Stimulated activated naive CD4-positive, alpha-beta T cell (primary cell): ENCODE results near the gene FCHSD2.
"Not testable (repeated sequence)": the region's sequence is repeated elsewhere in the genome, so short reads cannot be mapped to it uniquely, and the experiment has no call there.

ENCODE experiments used
- DNase-seq, 6 experiments: peaks; one replicate each; lab custom pipeline; 2025; lab: John Stamatoyannopoulos, UW

The FCHSD2 gene

GRCh38 chr11:73011126-73011817 lies 130.8 kb downstream of the FCHSD2 start:
- DNase-seq, result no peak

GRCh38 chr11:73009972-73010371 lies 132.1 kb downstream of the FCHSD2 start:
- DNase-seq, result no peak

GRCh38 chr11:73004088-73004487 lies 138.0 kb downstream of the FCHSD2 start:
- no peak for DNase-seq

- DNase-seq, result no peak
Observed at GRCh38 chr11:73003088-73003487, 139.0 kb downstream of the FCHSD2 start.

GRCh38 chr11:73002214-73002613 lies 139.9 kb downstream of the FCHSD2 start:
- DNase-seq, result no peak

GRCh38 chr11:73001615-73002014 lies 140.5 kb downstream of the FCHSD2 start:
- DNase-seq, result no peak

- DNase-seq, result no peak
Observed at GRCh38 chr11:72998676-72999075, 143.4 kb downstream of the FCHSD2 start.

GRCh38 chr11:72996959-72997358 lies 145.2 kb downstream of the FCHSD2 start:
- no peak for DNase-seq

- DNase-seq, result no peak
Observed at GRCh38 chr11:72989727-72990126, 152.4 kb downstream of the FCHSD2 start.

GRCh38 chr11:72988821-72989220 lies 153.3 kb downstream of the FCHSD2 start:
- no peak for DNase-seq

GRCh38 chr11:72985645-72986044 lies 156.5 kb downstream of the FCHSD2 start:
- DNase-seq, result no peak

GRCh38 chr11:72984453-72985077 lies 157.6 kb downstream of the FCHSD2 start:
- no peak for DNase-seq

- DNase-seq, result no peak
Observed at GRCh38 chr11:72983560-72983959, 158.6 kb downstream of the FCHSD2 start.

- no peak for DNase-seq
Observed at GRCh38 chr11:72981971-72982685, 160.0 kb downstream of the FCHSD2 start.

- no peak for DNase-seq
Observed at GRCh38 chr11:72981080-72981479, 161.0 kb downstream of the FCHSD2 start.

- not testable (repeated sequence) for DNase-seq
Observed at GRCh38 chr11:72977782-72978181, 164.3 kb downstream of the FCHSD2 start.

GRCh38 chr11:72976522-72976892 lies 165.6 kb downstream of the FCHSD2 start:
- DNase-seq, result not testable (repeated sequence)

GRCh38 chr11:72975778-72976521 lies 166.2 kb downstream of the FCHSD2 start:
- DNase-seq, result no peak

- no peak for DNase-seq
Observed at GRCh38 chr11:72974487-72975205, 167.5 kb downstream of the FCHSD2 start.

- no peak for DNase-seq
Observed at GRCh38 chr11:72972496-72973128, 169.5 kb downstream of the FCHSD2 start.
